HPDE6-E6E7 (cell line): ENCODE measurements around the gene LGALSL.

Experiments used
- DNase-seq: peaks from one replicate; pipeline ENCODE4 v3.0.0; 2011; ENCODE audit warnings: missing footprints; ENCODE audit errors: extremely low spot score

LGALSL gene

GRCh38 chr2:64498438-64498837 lies 44.5 kb downstream of the LGALSL start:
- no peak for DNase-seq

DNA sequence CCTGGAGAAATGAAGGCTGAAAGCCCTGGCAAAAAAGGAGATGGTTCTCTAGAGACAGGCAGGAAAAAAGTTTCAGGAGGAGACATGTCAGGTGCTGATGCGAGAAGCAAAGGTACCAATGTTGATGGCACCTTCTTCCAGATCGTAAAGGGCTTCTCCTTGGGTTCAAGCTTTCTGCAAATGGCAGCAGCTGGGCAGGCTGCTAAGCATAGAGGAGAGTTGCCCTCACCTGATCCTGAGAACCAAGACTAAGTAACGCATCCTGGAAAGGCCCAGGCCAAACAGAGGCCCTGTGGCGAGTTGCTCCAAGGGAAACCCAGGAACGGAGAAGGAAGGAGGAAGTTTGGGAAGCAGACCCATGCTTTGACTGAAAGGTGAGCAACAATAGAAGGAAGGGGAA lies 46.6 kb downstream of the LGALSL start:
- no peak for DNase-seq

GRCh38 chr2:64501946-64502345 lies 48.0 kb downstream of the LGALSL start:
- no peak for DNase-seq

GRCh38 chr2:64502860-64503259 lies 48.9 kb downstream of the LGALSL start:
- no peak for DNase-seq

DNA sequence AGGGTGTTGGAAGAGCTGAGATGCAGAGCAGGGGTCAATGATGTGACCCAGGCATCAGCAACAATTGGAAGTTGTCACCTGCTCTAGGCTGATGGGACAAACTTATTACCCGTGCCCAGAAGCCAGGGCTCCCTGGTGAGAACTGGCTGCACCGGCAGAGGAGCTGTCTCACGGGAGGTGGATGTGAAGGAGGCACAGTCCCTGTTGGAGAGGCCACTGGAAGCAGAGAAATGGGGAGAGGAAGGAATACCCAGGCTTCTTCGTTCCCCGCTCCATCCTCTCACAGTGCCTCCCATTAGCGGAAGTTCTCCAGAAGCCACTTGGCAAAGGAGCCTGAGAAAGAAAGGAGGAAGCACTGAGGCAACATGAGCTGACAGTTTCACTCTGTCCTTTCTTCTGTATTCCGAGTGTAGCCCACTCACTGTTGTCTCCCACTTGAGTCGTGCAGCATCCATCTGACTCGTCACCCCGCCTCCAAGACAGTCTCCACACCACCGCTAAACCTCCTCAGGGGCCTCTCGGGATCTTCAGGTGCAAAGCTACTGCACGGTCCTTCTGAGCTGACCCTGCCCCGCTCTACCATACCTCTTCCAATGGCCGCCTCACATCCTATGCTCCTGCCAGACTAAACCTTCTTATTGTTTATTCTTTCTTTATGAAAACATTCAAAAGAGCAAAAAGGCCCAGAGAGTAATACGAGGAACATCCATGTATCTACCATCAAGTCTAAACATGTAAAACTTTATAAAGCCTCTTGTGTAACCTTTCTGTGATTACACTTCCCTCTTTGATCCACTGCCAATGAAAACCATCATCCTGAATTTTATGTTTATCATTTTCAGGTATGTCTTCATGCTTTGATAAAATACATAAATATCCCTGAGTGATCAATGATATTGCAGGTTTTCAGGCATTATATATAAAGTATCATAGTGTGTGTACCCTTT lies 51.1 kb downstream of the LGALSL start:
- DNase-seq = no peak

- no peak for DNase-seq
These were observed 52.7 kb downstream of the LGALSL start for GRCh38 chr2:64506686-64507085.
